Gastrocnemius medialis (tissue), 4 donors: ENCODE measurements around the gene MTG1.
"Not testable (repeated sequence)": the region's sequence is repeated elsewhere in the genome, so short reads cannot be mapped to it uniquely, and the experiment has no call there.

Experiments
- CTCF ChIP-seq, 5 experiments: fragments of 450-650 bp in 3 of 5; fragments of 200-600 bp in 2 of 5; sonication (generic) in 2 of 5; IDR thresholded peaks in 4 of 5; conservative IDR thresholded peaks in 1 of 5; 1 replicate in 4 of 5; 2 replicates in 1 of 5; pipeline ENCODE4 v1.5.1; 2016 to 2019; ENCODE audit warnings: antibody characterized with exemption in 5 of 5, mild to moderate bottlenecking in 3 of 5, moderate library complexity in 3 of 5
- POLR2A ChIP-seq, 2 donors: fragments of 450-650 bp; IDR thresholded peaks; one replicate each; pipeline ENCODE4 v1.6.1; 2017; ENCODE audit warnings: antibody characterized with exemption in 2 of 2, mild to moderate bottlenecking in 2 of 2, moderate library complexity in 2 of 2

- TF ChIP-seq CTCF (IDR thresholded peaks at IDR 0.05 in 4 of 5, conservative IDR thresholded peaks at IDR 0.05 in 1 of 5); POLR2A (IDR thresholded peaks at IDR 0.05): not testable (repeated sequence)
Observed at GRCh38 chr10:133429571-133429970, 35.6 kb downstream of the MTG1 start.
